HEK293 (cell line): ENCODE results near the gene PPP1R15B.
A peak's percentile ranks its signal among the peaks of the same experiment; 100 is the strongest.

Experiments used
- CTCF ChIA-PET: fragments of 350-600 bp; formaldehyde crosslinking; extraction: SDS; loops from one replicate; lab custom pipeline; 2021; ENCODE audit warnings: antibody characterized with exemption; lab: Yijun Ruan, JAX
- POLR2A ChIA-PET: fragments of 300-600 bp; formaldehyde crosslinking; extraction: SDS; loops from one replicate; lab custom pipeline; 2020; ENCODE audit warnings: antibody characterized with exemption, inconsistent platforms; lab: Yijun Ruan, JAX
- H3K27ac ChIP-seq: fragments of 200-500 bp; sonication (Bioruptor generic); 2 replicates; pipeline ENCODE4 v1.5.1; 2014; ENCODE audit warnings: low read depth, low read length, control low read depth, inconsistent platforms; ENCODE audit errors: extremely low read depth
- H3K36me3 ChIP-seq, 2 experiments: fragments of 200-500 bp in 1 of 2; sonication (Bioruptor generic) in 1 of 2; 1 replicate in 1 of 2; 2 replicates in 1 of 2; pipeline ENCODE4 v1.5.1; 2014 to 2017; ENCODE audit warnings: inconsistent platforms in 2 of 2, low read length in 2 of 2; ENCODE audit not compliant: control insufficient read depth in 2 of 2, insufficient read depth in 1 of 2
- H3K4me1 ChIP-seq: fragments of 200-500 bp; sonication (Bioruptor generic); 2 replicates; pipeline ENCODE4 v1.5.1; 2014; ENCODE audit warnings: mild to moderate bottlenecking, low read length, inconsistent platforms; ENCODE audit not compliant: control insufficient read depth, insufficient read depth
- H3K4me3 ChIP-seq: 2 replicates; pipeline ENCODE4 v1.5.1; 2011; ENCODE audit warnings: low read depth, mild to moderate bottlenecking, control low read depth, low read length, moderate library complexity
- H3K9me3 ChIP-seq: fragments of 200-500 bp; sonication (Bioruptor generic); 2 replicates; pipeline ENCODE4 v1.5.1; 2014; ENCODE audit warnings: low read depth, low read length, inconsistent platforms; ENCODE audit not compliant: control insufficient read depth, insufficient read depth
- FEZF1 ChIP-seq: fragments of 450-650 bp; formaldehyde crosslinking; IDR thresholded peaks from 2 replicates; pipeline ENCODE4 v1.5.1; 2016; ENCODE audit warnings: missing biosample characterization, missing genetic modification characterization
- GLIS1 ChIP-seq: fragments of 450-650 bp; formaldehyde crosslinking; IDR thresholded peaks from 2 replicates; pipeline ENCODE4 v1.5.1; 2016; ENCODE audit warnings: missing biosample characterization, missing genetic modification characterization
- HIC1 ChIP-seq: fragments of 450-650 bp; formaldehyde crosslinking; IDR thresholded peaks from 2 replicates; pipeline ENCODE4 v1.5.1; 2016; ENCODE audit warnings: missing biosample characterization, missing genetic modification characterization
- PATZ1 ChIP-seq: fragments of 450-650 bp; formaldehyde crosslinking; IDR thresholded peaks from 2 replicates; pipeline ENCODE4 v1.5.1; 2016; ENCODE audit warnings: missing biosample characterization, missing genetic modification characterization
- PRDM1 ChIP-seq: fragments of 450-650 bp; formaldehyde crosslinking; IDR thresholded peaks from 2 replicates; pipeline ENCODE4; 2016; ENCODE audit warnings: missing biosample characterization, missing genetic modification characterization
- PRDM10 ChIP-seq: fragments of 450-650 bp; formaldehyde crosslinking; IDR thresholded peaks from 2 replicates; pipeline ENCODE4 v1.5.1; 2016; ENCODE audit warnings: missing biosample characterization, missing genetic modification characterization
- REST ChIP-seq: fragments of 450-650 bp; formaldehyde crosslinking; IDR thresholded peaks from 2 replicates; pipeline ENCODE4 v1.5.1; 2016; ENCODE audit warnings: missing biosample characterization, missing genetic modification characterization
- TCF7L2 ChIP-seq: IDR thresholded peaks from 2 replicates; pipeline ENCODE4 v1.6.1; 2011; ENCODE audit warnings: low read depth, mild to moderate bottlenecking, inconsistent platforms, low read length, moderate library complexity, borderline replicate concordance
- ZBTB48 ChIP-seq: fragments of 450-650 bp; formaldehyde crosslinking; IDR thresholded peaks from 2 replicates; pipeline ENCODE4 v1.5.1; 2016; ENCODE audit warnings: missing biosample characterization, missing genetic modification characterization
- ZNF157 ChIP-seq: fragments of 450-650 bp; formaldehyde crosslinking; IDR thresholded peaks from 2 replicates; pipeline ENCODE4 v1.5.1; 2016; ENCODE audit warnings: missing biosample characterization, missing genetic modification characterization

The PPP1R15B gene

GRCh38 chr1:204409123-204409522 lies 2.5 kb downstream of the PPP1R15B start:
- H3K9me3 ChIP-seq = no peaks in the 10 kb centered on the region
- POLR2A ChIA-PET = interaction anchor here (1.3 to 1.4 kb wide), 2 partner anchors 8 to 85 kb away, joined by 3 to 5 read pairs; no protein-coding TSS in a partner anchor
- H3K4me1 ChIP-seq = no peaks in the 10 kb centered on the region; the same call in 1 of the 2 replicates
- TF ChIP-seq ZNF157 (tag by site-specific recombination) (no peak), TCF7L2 (no peak), REST (tag by site-specific recombination) (peak; percentile 95), PRDM10 (tag by site-specific recombination) (peak; percentile 93), ZBTB48 (no peak), HIC1 (tag by site-specific recombination) (no peak), FEZF1 (tag by site-specific recombination) (no peak)
- TF ChIP-seq, all 188 proteins: peak for 2
- CTCF ChIA-PET = interaction anchor here (0.9 to 5.5 kb wide), 4 partner anchors 11 to 202 kb away, joined by 3 to 64 read pairs (median 8); partner anchors contain the start of gene PIK3C2B
- Histone ChIP-seq H3K27ac (no peak overlapping the region), H3K36me3 (peaks cover 15 to 53% of the 10 kb centered on the region in 2 experiments), H3K4me3 (peak overlapping the region; percentile 62)

- Histone ChIP-seq H3K9me3 (no peaks in the 10 kb centered on the region), H3K4me3 (peak overlapping the region; percentile 62), H3K4me1 (no peaks in the 10 kb centered on the region; the same call in 1 of the 2 replicates), H3K27ac (no peak overlapping the region), H3K36me3 (peaks cover 16 to 59% of the 10 kb centered on the region in 2 experiments)
- TF ChIP-seq PRDM1 (tag by site-specific recombination) (0 out of 2 replicates have a peak, but pooled peaks have one; percentile 22), GLIS1 (tag by site-specific recombination) (no peak), PATZ1 (tag by site-specific recombination) (no peak)
- ChIA-PET CTCF (interaction anchor here (0.9 to 5.5 kb wide), 4 partner anchors 10 to 201 kb away, joined by 3 to 64 read pairs (median 8); partner anchors contain the start of gene PIK3C2B), POLR2A (interaction anchor here (1.3 to 2.2 kb wide), 3 partner anchors 8 to 37 kb away, joined by 4 to 12 read pairs (median 5); no protein-coding TSS in a partner anchor)
These were observed 3.0 kb downstream of the PPP1R15B start for GRCh38 chr1:204408602-204409001.
